ENCODE results near the gene PRX. TPM values are rescaled to one million over a fixed set of nuclear protein-coding genes. Genes with fewer than 3 reads are reported as not detected.

PRX gene, protein sequence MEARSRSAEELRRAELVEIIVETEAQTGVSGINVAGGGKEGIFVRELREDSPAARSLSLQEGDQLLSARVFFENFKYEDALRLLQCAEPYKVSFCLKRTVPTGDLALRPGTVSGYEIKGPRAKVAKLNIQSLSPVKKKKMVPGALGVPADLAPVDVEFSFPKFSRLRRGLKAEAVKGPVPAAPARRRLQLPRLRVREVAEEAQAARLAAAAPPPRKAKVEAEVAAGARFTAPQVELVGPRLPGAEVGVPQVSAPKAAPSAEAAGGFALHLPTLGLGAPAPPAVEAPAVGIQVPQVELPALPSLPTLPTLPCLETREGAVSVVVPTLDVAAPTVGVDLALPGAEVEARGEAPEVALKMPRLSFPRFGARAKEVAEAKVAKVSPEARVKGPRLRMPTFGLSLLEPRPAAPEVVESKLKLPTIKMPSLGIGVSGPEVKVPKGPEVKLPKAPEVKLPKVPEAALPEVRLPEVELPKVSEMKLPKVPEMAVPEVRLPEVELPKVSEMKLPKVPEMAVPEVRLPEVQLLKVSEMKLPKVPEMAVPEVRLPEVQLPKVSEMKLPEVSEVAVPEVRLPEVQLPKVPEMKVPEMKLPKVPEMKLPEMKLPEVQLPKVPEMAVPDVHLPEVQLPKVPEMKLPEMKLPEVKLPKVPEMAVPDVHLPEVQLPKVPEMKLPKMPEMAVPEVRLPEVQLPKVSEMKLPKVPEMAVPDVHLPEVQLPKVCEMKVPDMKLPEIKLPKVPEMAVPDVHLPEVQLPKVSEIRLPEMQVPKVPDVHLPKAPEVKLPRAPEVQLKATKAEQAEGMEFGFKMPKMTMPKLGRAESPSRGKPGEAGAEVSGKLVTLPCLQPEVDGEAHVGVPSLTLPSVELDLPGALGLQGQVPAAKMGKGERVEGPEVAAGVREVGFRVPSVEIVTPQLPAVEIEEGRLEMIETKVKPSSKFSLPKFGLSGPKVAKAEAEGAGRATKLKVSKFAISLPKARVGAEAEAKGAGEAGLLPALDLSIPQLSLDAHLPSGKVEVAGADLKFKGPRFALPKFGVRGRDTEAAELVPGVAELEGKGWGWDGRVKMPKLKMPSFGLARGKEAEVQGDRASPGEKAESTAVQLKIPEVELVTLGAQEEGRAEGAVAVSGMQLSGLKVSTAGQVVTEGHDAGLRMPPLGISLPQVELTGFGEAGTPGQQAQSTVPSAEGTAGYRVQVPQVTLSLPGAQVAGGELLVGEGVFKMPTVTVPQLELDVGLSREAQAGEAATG (N-terminal part only)
- total RNA-seq (2011; cell fraction: chromatin; rRNA removed; ENCODE audit: low replicate concordance), result 1.8 and 4.5 TPM in 2 replicates
- total RNA-seq (2011; cell fraction: nucleolus; rRNA removed), result 2.7 and 2.8 TPM in 2 replicates
- 2.1 and 2.2 TPM in 2 replicates for total RNA-seq (2011; cell fraction: nucleoplasm; rRNA removed)
- 2.8 and 3.8 TPM in 2 replicates for total RNA-seq (2014; rRNA removed)
- 0.61 and 0.65 TPM in 2 replicates for total RNA-seq (2014; rRNA removed; fragmentation: Illumina TruSeq; extraction: Trizol)
- 1.8 and 2.0 TPM in 2 replicates for total RNA-seq (2015; rRNA removed; fragmentation: Illumina TruSeq; extraction: Trizol)
- total RNA-seq (2021), result 2.9 and 3.5 TPM in 2 replicates
- 1.5 and 1.7 TPM in 2 replicates for polyA plus RNA-seq (2011; rRNA removed)
- polyA plus RNA-seq (2011; cell fraction: cytosol; rRNA removed), result 1.4 and 1.7 TPM in 2 replicates
- polyA plus RNA-seq (2011; cell fraction: nucleus; rRNA removed), result 1.0 and 1.8 TPM in 2 replicates
- polyA plus RNA-seq (2012), result 2.5 and 4.5 TPM in 2 replicates
- 1.3 and 2.1 TPM in 2 replicates for polyA plus RNA-seq (2014; fragmentation: Illumina TruSeq; extraction: Trizol)
- not detected for polyA plus RNA-seq (2014; fragmentation: Nextera tagmentation; extraction: Ambion mirVana)
- 1.4 and 1.7 TPM in 2 replicates for polyA plus RNA-seq (2014; rRNA removed)
- 1.4 and 1.5 TPM in 2 replicates for polyA minus RNA-seq (2011; rRNA and poly(A)+ RNA removed)
- polyA minus RNA-seq (2011; cell fraction: cytosol; rRNA and poly(A)+ RNA removed), result 2.1 and 2.8 TPM in 2 replicates
- polyA minus RNA-seq (2011; cell fraction: nucleus; rRNA and poly(A)+ RNA removed), result 0.54 and 1.00 TPM in 2 replicates
- Bru-seq, nascent RNA, result percentile 42 among the genes with signal in this experiment
- BruChase-seq, experiment 1, labeled RNA remaining after a 2-hour chase, result percentile 43 among the genes with signal in this experiment
- percentile 48 among the genes with signal in this experiment for BruChase-seq, experiment 2, labeled RNA remaining after a 6-hour chase
- long read RNA-seq, experiment 1, partial matches to known transcripts, result 1 of 21 reads
- long read RNA-seq, experiment 1, other reads (novel, unspliced or antisense), result 20 of 21 reads
- long read RNA-seq, experiment 2, partial matches to known transcripts, result 1 of 2 reads
- long read RNA-seq, experiment 2, other reads (novel, unspliced or antisense), result 1 of 2 reads
- long read RNA-seq, experiment 3, result 0 reads

- H3K9me1 ChIP-seq (ENCODE audit: control insufficient read depth, insufficient read depth, low read length), result no peaks in the 10 kb centered on the region
- ATAC-seq (no peak), DNase-seq (ENCODE audit: extremely low read depth in 1 of 4, low spot score in 3 of 4) (peak; percentile 27 to 56 (median 54)), FAIRE-seq (no peak)
- 67% methylated on average over 13 of the region's 18 CpGs for WGBS (ENCODE audit: insufficient coverage, low coverage, missing lambda C conversion rate)
- POLR2A ChIA-PET, result interaction anchor here (1.0 to 2.0 kb wide), 6 partner anchors 8 to 38 kb away, joined by 3 to 6 read pairs (median 5); no protein-coding TSS in a partner anchor
- H3K79me2 ChIP-seq (ENCODE audit: control insufficient read depth, insufficient read depth, low read length), result no peaks in the 10 kb centered on the region
- H3K4me3 ChIP-seq, result no peak within 1 kb of the TSS
- no peaks in the 10 kb centered on the region for H3K27me3 ChIP-seq (ENCODE audit: control insufficient read depth in 2 of 2, insufficient read depth in 2 of 2, low read length in 2 of 2)
- no peak within 1 kb of the TSS for H3K27ac ChIP-seq (ENCODE audit: extremely low read depth, low read depth, low read length)
- CTCF ChIA-PET (ENCODE audit: low intra/inter-chr PET ratio), result no interaction called here
- peak within 1 kb of the TSS; percentile 41; the same call in 1 of the 2 replicates for H2AFZ ChIP-seq (ENCODE audit: low read depth, low read length)
- no peaks in the 10 kb centered on the region for H3K9me3 ChIP-seq (replicated peaks; ENCODE audit: control insufficient read depth, insufficient read depth, low read depth, low read length)
- in situ Hi-C loops (cut with MboI), result no loop called here
- no peak within 1 kb of the TSS for H3K4me2 ChIP-seq (ENCODE audit: insufficient read depth, low read length)
- intact Hi-C loops (cut with micrococcal nuclease), result no loop called here
- BruUV-seq (replicated peaks), result no TSS peak
- H3K4me1 ChIP-seq (replicated peaks in 1 of 2; ENCODE audit: control insufficient read depth in 2 of 2, insufficient read depth in 2 of 2, low read length in 2 of 2), result peaks cover 28 to 58% of the 10 kb centered on the region in 2 experiments
- no peaks in the 10 kb centered on the region for H4K20me1 ChIP-seq (replicated peaks; ENCODE audit: control insufficient read depth, insufficient read depth, low read length)
- peak within 1 kb of the TSS in 1 of 2 experiments; percentile 60; a peak in 2 of 4 replicates for H3K9ac ChIP-seq (ENCODE audit: insufficient read depth in 1 of 2, low read depth in 2 of 2, low read length in 2 of 2)
- H3K36me3 ChIP-seq (ENCODE audit: control insufficient read depth, insufficient read depth, low read length), result no peaks in the 10 kb centered on the region
- no peak for TF ChIP-seq TBL1XR1 (IDR thresholded peaks at IDR 0.05; ENCODE audit: low read length in 2 of 2)
- TF ChIP-seq ATF1 (CRISPR knock-in tag; IDR thresholded peaks at IDR 0.05), result peak; percentile 24; the same call in 1 of the 2 replicates
- TF ChIP-seq ATF1 (tag; IDR thresholded peaks at IDR 0.05), result peak; percentile 80
- TF ChIP-seq EGR1 (conservative IDR thresholded peaks at IDR 0.05), result 0 out of 2 replicates have a peak, but pooled peaks have one; percentile 13
- no peak for TF ChIP-seq ZNF586 (CRISPR knock-in tag; conservative IDR thresholded peaks at IDR 0.05)
- no peak for TF ChIP-seq MAFG (tag; conservative IDR thresholded peaks at IDR 0.05)
- TF ChIP-seq NFIC (IDR thresholded peaks at IDR 0.05), result no peak
- 0 out of 2 replicates have a peak, but pooled peaks have one; percentile 22 for TF ChIP-seq KHSRP (IDR thresholded peaks at IDR 0.05)
- no peak for TF ChIP-seq ZNF830 (CRISPR knock-in tag; IDR thresholded peaks at IDR 0.05)
- TF ChIP-seq ZNF766 (CRISPR knock-in tag; conservative IDR thresholded peaks at IDR 0.05), result no peak
- peak; percentile 46; the same call in 1 of the 2 replicates for TF ChIP-seq ZBTB7A (IDR thresholded peaks at IDR 0.05; ENCODE audit: borderline replicate concordance, control insufficient read depth, low read depth, low read length)
- TF ChIP-seq ATF3 (IDR thresholded peaks at IDR 0.05), result peak; percentile 69
- no peak for TF ChIP-seq ATF3 (CRISPR knock-in tag; conservative IDR thresholded peaks at IDR 0.05)
Observed at GRCh38 chr19:40413291-40413845, at the start of gene PRX. PRX (minus strand) TSS chr19:40413378; CDS start chr19:40407932, 5,446 bp downstream.
